Stimulated activated CD4-positive, alpha-beta T cell treated with anti-CD3 and anti-CD28 coated beads, Interleukin-15, amount 100 ng/mL, for 24 hours (primary cell): Measurements from ENCODE around the gene FAM117B.
"Not testable (repeated sequence)": the region's sequence is repeated elsewhere in the genome, so short reads cannot be mapped to it uniquely, and the experiment has no call there.

ENCODE experiments used
- DNase-seq: peaks from one replicate; pipeline ENCODE4 v3.0.0-alpha.2; 2020

FAM117B gene

DNA sequence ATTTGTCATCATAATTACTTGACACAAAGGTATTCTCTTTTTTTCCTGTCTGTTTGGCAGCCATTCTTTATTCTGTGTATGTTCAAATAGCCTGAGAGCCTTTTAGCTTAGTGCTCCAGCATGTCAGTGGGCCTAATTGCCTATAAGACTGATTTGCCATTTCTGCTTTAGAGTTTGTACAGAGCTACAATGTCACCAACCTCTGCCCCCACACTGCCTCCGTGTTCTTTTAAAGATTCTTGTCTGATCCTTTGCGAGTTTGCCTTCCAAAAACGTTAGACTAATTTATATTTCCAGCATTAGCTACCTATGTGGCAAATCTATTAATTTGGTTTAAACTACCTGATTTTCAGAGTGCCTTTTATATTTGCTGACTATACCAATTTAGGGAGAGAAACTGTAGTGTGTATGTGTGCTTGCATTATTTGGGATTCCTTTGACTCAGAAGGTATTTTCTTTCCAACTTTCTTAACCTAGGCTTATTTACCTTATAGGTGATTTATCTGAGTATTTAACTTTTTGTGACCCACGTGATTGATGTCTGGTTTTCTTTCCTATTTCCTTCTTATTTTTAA lies 70.8 kb downstream of the FAM117B start:
- DNase-seq = no peak

DNA sequence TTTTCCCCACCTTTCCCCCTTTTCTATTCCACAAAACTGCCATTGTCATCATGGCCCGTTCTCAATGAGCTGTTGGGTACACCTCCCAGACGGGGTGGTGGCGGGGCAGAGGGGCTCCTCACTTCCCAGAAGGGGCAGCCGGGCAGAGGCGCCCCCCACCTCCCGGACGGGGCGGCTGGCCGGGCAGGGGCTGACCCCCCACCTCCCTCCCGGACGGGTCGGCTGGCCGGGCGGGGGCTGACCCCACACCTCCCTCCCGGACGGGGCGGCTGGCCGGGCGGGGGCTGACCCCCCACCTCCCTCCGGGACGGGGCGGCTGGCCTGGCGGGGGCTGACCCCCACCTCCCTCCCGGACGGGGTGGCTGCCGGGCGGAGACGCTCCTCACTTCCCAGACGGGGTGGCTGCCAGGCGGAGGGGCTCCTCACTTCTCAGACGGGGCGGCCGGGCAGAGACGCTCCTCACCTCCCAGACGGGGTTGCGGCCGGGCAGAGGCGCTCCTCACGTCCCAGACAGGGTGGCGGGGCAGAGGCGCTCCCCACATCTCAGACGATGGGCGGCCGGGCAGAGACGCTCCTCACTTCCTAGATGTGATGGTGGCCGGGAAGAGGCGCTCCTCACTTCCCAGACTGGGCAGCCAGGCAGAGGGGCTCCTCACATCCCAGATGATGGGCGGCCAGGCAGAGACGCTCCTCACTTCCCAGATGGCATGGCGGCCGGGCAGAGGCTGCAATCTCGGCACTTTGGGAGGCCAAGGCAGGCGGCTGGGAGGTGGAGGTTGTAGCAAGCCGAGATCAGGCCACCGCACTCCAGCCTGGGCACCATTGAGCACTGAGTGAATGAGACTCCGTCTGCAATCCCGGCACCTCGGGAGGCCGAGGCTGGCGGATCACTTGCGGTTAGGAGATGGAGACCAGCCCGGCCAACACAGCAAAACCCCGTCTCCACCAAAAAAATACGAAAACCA lies 80.5 kb downstream of the FAM117B start:
- DNase-seq = not testable (repeated sequence)

DNA sequence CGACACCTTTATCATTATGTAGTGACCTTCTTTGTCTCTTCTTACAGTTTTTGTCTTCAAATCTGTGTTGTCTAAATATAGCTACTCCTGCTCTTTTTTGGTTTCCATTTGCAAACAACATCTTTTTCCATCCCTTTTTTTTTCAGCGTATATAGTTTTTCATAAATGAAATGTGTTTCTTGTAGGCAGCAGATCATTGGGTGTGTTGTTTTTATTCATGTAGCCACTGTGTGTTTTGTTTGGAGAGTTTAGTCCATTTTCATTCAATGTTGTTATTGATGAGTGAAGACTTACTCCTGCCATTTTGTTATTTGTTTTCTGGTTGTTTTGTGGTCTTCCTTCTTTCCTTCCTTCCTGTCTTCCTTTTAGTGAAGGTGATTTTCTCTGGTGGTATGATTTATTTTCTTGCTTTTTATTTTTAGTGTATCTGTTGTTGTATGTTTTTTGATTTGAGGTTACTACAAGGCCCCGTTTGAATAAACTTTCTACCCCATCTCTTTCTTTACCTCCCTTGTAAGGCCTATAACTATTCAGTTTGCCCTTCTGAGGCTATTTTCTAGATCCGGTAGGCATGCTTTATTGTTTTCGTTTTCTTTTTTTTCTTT lies 81.4 kb downstream of the FAM117B start:
- no peak for DNase-seq

DNA sequence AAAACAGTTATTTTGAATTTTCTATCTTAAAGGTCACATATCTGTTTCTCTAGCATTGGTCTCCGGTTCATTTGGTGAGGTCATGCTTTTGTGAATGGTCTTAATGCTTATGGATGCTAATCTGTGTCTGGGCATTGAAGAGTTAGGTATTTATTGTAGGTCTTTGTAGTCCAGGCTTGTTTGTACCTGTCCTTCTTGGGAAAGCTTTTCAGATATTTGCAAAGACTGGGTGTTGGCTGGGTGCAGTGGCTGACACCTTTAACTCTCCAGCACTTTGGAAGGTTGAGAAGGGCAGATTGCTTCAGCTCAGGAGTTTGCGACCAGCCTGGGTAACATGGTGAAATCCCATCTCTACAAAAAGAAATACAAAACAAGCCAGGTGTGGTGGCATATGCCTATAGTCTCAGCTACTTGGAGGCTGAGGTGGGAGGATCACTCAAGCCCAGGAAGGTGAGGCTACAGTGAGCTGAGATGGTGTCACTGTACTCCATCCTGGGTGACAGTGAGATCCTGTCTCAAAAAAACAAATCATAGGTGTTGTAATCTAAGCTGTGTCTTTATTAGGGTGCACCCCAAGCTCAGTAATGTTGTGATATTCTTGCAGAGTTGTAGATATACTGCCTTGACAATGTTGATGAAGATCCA lies 82.3 kb downstream of the FAM117B start:
- DNase-seq = no peak

DNA sequence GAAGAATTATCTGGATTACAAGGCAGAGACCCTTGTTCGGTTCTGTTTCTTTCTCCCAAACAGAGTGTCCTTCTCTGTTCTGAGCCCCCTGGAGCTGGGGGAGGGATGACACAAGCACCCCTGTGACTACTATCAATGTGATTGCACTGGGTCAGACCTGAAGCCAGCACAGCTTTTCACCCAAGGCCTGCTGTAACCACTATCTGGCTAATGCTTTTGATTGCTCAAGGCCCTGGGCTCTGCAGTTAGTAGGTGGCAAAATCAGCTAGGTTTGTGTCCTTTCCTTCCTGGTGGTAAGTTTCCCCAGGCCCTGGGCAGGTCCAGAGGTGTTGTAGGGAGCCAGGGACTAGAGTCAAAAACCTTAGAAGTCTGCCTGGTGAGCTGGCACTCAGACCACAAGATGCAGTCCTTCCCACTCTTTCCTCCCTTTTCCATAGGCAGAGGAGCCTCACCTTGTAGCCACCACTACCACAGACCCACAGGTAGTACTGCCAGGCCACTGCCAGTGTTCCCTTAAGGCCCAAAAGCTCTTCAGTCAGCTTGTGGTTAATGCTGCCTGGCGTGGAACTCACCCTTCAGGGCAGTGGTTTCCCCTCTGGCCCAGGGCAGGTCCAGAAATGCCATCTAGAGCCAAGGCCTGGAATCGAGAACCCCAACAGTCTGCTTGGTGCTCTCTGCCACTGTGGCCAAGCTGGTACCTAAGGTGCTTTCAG lies 83.0 kb downstream of the FAM117B start:
- peak; percentile 14 for DNase-seq

DNA sequence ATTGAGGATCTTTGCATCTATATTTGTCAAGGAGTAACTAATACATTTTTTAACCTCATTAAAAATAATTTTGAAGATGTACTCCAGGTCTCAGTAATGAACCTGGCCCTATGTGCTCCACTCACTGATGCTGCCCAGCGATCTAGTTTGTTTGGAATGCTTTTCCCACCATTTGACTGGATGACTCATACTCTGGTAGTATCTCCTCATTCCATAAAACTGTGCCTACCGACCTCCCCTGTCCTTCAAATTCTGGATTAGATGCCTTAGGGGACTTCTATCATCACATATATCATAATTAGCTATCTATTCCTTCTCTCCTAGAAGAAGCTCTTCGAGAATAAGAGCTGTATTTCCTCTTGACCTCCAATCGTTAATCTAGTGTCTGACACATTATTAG lies 83.8 kb downstream of the FAM117B start:
- DNase-seq = no peak

DNA sequence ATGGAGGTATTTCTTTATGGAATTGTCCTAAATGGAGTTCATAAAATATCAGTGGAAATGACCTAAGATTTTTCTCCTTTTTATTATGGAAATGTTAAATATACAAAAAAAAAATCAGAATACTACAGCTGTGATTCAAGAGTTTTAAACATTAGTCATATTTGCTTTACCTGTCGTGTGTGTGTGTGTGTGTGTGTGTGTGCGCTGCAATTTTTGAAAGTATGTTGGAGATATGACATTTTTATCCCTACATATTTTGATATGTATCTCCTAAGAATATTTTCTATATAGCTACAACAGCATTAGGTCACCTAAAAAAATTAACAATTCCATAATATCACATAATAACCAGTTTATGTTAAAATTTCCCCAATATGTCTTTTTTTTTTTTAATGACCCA lies 85.5 kb downstream of the FAM117B start:
- DNase-seq = no peak

DNA sequence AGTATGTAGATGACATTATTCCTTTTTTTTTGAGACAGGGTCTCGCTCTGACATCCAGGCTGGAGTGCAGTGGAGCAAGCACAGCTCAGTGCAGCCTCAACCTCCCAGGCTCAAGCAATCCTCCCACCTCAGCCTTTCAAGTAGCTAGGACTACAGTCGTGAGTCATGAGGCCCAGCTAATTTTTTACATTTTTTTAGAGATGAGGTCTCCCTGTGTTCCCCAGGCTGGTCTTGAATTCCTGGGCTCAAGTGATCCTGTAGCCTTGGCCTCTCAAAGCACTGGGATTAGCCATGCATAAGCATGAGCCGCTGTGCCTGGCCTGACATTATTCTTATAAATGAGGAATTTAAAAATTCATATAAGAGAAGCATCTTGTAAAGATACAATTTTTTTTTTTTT lies 86.9 kb downstream of the FAM117B start:
- DNase-seq = no peak

DNA sequence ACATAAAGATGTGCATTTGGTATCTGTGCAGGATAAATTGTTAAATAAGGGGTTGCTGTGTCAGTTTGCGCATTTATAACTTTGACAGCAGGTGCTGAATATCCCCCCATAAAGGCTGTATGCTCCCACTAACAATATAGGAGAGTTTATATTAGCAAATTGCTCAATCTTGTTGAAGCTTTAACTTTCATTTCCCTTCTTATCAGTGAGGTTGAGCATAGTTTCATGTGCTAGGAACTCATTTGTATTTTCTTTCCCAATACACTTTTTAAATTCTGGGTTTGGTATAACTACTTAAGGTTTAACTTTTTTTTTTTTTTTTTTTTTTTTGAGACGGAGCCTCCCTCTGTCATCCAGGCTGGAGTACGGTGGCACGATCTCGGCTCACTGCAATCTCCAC lies 89.0 kb downstream of the FAM117B start:
- no peak for DNase-seq

DNA sequence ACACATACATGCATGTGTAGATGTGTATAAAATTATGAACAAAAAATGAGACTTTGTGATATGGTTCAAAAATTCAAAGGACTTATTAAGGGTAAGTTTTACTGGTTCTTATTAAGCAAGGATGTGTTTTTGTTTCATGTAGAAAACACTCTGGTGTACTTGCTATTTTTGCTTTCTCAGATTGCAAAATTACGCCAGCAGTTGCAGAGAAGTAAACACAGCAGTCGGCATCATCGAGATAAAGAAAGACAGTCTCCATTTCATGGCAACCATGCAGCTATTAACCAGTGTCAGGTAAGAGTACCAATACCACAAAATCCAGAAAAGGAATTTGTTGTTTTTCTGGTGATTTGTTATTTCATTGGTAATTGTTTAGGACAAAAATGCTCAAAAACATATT lies 91.3 kb downstream of the FAM117B start:
- DNase-seq = no peak

DNA sequence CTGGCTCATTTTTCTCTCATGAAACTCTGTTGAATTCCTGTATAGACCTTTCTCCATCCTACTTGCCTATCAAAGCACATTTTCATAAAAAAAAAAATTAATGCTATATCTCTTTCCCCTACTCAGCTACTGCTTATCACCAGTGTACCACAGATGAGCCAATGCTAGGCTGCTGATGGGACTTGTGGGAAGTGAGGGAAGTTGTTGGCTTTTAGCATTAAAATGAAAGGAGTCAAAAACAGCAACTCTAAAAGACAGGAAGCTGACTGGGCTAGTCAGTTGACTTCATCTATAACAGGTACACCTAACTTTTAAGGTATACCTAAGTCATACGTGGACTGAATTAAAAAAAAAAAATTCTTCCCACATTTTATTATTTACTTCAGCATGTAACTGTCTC lies 102.1 kb downstream of the FAM117B start:
- no peak for DNase-seq

DNA sequence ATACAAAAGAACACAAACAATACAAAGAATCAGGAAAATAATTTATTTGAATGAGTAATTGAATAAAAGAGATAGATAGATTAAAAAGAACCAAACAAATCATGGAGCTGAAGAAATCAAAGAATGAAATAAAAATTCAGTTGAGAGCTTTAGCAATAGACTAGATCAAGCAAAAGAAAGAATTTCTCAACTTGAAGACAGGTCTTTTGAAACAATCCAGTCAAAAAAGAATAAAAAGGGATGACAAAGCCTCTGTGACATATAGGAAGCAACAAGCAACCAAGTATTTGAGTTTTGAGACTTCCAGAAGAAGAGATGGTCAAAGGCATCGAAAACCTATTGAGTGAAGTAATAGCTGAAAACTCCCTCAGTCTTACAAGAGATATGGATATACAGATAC lies 108.8 kb downstream of the FAM117B start:
- no peak for DNase-seq

DNA sequence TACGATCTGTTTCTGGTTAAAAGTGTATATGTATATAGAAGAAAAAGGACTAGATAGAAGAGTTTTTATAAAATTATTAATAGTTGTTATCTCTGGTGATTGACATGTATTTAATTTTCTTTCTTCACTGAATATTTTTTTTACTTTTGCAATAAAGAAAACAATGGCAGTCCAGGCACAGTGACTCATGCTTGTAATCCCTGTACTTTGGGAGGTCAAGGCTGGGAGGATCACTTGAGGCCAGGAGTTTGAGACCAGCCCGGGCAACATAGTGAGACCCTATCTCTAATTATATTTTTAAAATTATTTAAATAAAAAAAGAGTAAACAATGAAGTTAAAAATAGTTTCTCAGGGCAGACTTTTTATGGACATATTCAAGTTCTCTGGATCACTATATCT lies 114.7 kb downstream of the FAM117B start:
- DNase-seq = no peak

DNA sequence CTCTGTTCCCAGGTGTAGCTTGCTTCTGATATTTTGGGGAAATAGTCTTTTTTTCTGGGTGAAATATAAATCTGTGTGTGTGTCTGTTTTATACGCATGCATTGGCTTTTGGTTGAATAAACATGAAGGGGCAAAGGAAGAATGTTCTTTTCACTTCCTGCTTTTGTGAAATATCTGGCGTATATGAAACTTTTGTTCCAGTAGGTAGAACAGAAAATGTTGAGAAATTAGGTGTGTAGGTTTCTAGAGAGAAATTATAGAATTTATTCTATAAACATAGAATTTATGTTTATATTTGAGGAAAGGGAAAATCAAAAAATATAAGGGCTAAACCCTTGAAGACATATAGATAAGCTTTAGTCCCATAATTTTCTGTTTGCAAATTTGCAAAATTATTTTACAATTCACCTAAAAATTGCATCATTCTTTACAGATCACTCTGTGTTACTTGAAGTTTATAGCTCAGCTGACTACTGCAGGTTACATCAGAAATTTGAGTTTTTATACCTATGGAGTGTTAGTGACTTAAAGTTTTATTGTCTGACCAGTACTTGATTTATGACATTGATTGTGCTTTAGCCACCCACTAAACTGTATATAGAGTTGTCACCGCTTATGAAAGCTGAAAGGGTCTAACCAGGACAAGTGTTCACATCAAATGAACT lies 116.1 kb downstream of the FAM117B start:
- no peak for DNase-seq

DNA sequence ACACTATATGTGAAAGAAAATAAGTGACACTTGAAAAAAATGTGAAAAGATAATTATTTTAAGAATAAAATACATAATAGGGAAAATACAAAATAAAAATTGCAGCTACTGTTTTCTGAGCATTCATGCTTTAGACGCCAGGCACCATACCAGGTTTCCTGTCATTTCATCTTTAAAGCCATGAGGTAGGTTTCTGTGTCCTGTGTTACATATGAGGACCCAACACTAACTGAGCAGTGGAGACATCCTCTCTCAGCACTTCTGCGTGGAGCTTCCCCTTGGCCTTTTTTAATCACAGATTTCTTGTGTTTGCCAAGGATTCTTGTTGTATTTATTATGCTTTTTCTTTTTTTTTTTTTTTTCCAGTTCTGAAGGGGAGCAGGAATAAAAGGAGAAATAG lies 117.3 kb downstream of the FAM117B start:
- no peak for DNase-seq

DNA sequence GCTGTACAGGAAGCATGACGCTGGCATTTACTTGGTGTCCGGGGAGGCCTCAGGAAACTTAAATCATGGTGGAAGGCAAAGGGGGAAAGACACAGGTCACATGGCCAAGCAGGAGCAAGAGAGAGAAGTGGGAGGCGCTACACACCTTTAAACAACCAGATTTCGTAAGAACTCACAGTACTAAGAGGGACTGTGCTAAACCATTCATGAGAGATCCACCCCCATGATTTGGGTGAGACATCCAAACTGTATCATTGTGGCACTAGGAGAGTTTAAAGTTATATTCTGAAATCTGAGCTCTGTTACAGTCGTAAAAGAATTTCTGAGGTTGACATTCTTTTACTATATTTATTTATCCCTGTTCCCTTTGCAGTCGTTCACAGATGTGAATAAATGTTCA lies 120.2 kb downstream of the FAM117B start:
- no peak for DNase-seq

DNA sequence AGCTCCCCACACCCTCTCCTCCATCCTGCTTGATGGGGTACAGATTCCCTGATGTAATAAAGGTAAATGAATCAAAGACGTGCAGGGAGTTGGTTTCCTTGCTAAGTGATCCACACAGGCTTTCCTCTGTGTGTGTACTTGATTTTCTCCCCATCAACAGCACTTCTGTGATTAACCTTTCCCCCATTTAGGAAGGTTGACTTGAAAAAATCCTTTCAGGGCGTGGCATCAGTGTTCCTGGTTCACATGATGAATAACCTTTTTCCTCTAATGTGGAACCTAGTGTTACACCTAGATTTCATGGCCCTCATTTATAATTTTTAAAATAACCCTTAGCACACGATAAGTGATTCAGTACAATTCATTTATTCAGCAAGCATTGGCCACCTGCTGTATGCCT lies 121.8 kb downstream of the FAM117B start:
- no peak for DNase-seq

DNA sequence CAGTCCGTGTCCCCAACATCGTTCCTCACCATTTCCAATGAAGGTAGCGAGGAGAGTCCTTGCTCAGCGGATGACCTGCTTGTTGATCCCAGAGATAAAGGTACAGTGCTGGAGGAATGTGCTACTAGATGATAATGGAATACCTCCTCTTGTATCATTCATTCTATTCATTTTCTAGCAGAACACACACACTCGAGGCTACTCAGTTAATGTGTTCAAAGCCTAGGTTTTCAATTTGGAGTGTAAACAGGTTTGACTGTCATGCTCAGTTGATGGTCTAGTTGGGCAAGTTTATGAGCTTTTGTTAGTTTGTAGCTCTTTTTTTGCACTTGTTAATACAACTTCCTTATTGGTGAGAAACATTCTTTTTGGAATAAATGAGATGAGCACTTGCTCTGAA lies 122.6 kb downstream of the FAM117B start:
- no peak for DNase-seq

DNA sequence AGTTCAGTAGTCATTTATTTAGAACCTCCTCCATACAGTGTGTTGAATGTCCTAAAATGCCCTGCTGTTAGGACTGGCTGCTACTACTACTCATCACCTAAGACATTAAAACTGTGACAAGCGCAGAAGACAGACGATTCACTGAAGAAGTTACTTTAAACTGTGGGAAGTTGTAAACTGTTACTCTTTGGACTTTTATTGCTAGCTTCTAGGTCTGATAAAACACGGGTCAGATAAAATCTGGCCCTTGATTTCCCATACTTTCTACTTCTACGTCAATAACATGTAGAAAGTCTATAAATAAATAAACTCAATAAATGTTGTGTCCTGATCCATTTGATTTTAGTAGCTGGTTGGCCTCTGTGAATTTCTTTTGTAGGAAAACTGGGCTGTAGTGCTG lies 123.4 kb downstream of the FAM117B start:
- no peak for DNase-seq

DNA sequence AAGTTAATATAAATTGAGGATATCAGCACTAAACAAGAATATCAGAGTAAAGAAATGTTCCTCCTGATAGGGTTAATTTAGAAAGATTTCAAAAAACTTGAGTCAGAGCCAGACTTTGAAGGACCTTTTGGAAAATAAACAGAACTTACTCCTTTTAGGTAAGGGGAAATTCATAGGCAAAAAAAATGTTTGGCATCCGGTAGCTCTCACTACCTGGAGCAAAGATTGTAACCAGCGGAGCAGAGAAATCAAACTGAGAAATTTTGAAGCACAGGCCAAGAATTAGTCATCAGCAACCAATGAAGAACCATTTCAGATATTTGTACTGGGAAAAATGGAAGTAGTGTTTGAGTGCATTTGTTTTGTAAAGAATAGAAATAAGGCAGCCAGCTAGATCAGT lies 123.8 kb downstream of the FAM117B start:
- no peak for DNase-seq

DNA sequence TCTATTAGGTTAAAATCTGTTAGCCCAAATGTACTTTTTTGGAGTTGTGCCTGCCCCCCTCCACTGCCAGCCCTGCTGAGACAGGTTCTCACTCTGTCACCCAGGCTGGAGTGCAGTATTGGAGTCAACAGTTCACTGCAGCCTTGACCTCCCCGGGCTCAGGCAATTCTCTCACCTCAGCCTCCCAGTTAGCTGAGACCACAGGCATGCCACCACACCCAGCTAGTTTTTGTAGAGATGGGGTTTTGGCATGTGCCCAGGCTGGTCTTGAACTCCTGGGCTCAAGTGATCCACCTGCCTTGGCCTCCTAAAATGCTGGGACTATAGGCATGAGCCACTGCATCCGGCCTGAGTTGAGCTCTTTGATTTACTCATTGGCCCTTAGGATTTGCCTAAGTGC lies 126.1 kb downstream of the FAM117B start:
- DNase-seq = no peak

DNA sequence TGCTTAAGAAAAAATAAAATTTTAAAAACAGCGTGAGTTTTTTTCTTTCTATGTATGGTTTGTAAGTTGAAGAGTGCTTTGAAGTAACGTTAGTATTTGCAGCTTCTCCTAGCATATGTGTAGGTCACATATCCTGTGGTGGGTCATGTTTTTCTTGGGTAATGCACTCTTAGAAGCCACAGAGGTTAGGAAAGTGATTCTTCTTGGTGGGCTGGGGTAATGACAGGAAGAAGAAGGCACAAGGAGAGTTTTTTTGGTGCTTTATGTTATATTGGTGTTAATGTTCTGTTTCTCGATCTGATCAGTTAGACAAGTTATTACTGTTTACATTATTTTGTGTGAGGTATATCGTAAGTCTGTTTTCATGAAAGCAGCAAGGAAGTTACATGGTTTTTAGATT lies 127.8 kb downstream of the FAM117B start:
- DNase-seq = no peak
